Measurements from ENCODE around the gene SRD5A1. TPM values are rescaled to one million over a fixed set of nuclear protein-coding genes. Genes with fewer than 3 reads are reported as not detected.

SRD5A1 gene
- total and polyA plus RNA-seq, 2 of the 8 experiments (the other 6 are each of a cell fraction or from before 2014, with no cell fraction given): 34.7 to 42.4 TPM

GRCh38 chr5:6705088-6705487 lies 71.8 kb downstream of the SRD5A1 start:
- Histone ChIP-seq H2BK120ac (replicated peaks; ENCODE audit: low read depth, low read length) (no peak overlapping the region), H3K4me1 (replicated peaks in 1 of 4; ENCODE audit: control insufficient read depth in 3 of 4, insufficient read depth in 4 of 4, low read length in 3 of 4) (peaks cover 3 to 12% (median 5%) of the 10 kb centered on the region in 4 experiments; a peak in 6 of 7 replicates), H2BK15ac (ENCODE audit: low read length) (no peak overlapping the region), H2BK5ac (ENCODE audit: low read depth, low read length) (no peak overlapping the region), H3K4ac (replicated peaks; ENCODE audit: insufficient read length, low read depth, low read length) (no peak overlapping the region), H3K4me2 (ENCODE audit: insufficient read depth in 1 of 2, low read depth in 2 of 2, low read length in 2 of 2) (no peak overlapping the region), H3K9ac (replicated peaks in 1 of 4; ENCODE audit: extremely low read depth in 1 of 4, low read depth in 3 of 4, low read length in 3 of 4) (no peak overlapping the region), H3K36me3 (ENCODE audit: control insufficient read depth in 2 of 4, insufficient read depth in 4 of 4, low read length in 3 of 4) (no peaks in the 10 kb centered on the region), H3K18ac (ENCODE audit: extremely low read depth, low read length) (no peak overlapping the region), H2BK12ac (ENCODE audit: low read depth, low read length) (no peak overlapping the region), H3K4me3 (ENCODE audit: extremely low read depth in 1 of 4, insufficient read depth in 2 of 4, low read depth in 3 of 4, low read length in 4 of 4) (no peak overlapping the region), H2AFZ (ENCODE audit: low read length) (no peak overlapping the region), H3K9me3 (ENCODE audit: insufficient read depth in 2 of 2, low read depth in 1 of 2, low read length in 1 of 2) (no peaks in the 10 kb centered on the region), H3K23ac (ENCODE audit: insufficient read length) (no peak overlapping the region), H3K79me2 (ENCODE audit: control insufficient read depth in 1 of 2, insufficient read depth in 2 of 2, low read length in 2 of 2) (no peaks in the 10 kb centered on the region), H4K5ac (ENCODE audit: insufficient read length, low read depth, low read length) (no peak overlapping the region), H3K23me2 (ENCODE audit: low read depth, low read length) (no peaks in the 10 kb centered on the region), H3K27ac (ENCODE audit: low read depth, low read length) (no peak overlapping the region), H3K79me1 (ENCODE audit: low read depth, low read length) (no peaks in the 10 kb centered on the region), H2AK5ac (ENCODE audit: low read depth, low read length) (no peak overlapping the region), H2BK20ac (ENCODE audit: low read length) (no peak overlapping the region), H4K8ac (ENCODE audit: extremely low read depth, insufficient read depth, low read length) (no peak overlapping the region), H3K14ac (ENCODE audit: insufficient read length) (no peak overlapping the region), H3K27me3 (replicated peaks in 1 of 4; ENCODE audit: control insufficient read depth in 3 of 4, extremely low read depth in 1 of 4, insufficient read depth in 3 of 4, low read length in 3 of 4) (no peaks in the 10 kb centered on the region), H3K56ac (replicated peaks; ENCODE audit: insufficient read length, low read depth, low read length) (no peak overlapping the region), H4K20me1 (replicated peaks in 1 of 2; ENCODE audit: control insufficient read depth in 1 of 2, insufficient read depth in 2 of 2, low read length in 2 of 2) (no peaks in the 10 kb centered on the region), H4K91ac (replicated peaks; ENCODE audit: insufficient read length, low read length) (no peak overlapping the region)
- DNase-seq (ENCODE audit: low read depth in 1 of 2, low spot score in 2 of 2): no peak
- FAIRE-seq: no peak
- ChIA-PET CTCF (ENCODE audit: partially characterized antibody) (no interaction called here), POLR2A (ENCODE audit: partially characterized antibody) (interaction anchor here (0.9 kb wide), 1 partner anchor 19 kb away, joined by 3 read pairs; no protein-coding TSS in a partner anchor)
- 94% methylated on average over 6 of the region's 6 CpGs; no CpG with 5 or more reads in 1 of the 2 experiments for WGBS, 2 experiments (ENCODE audit: extremely low coverage in 1 of 2, insufficient coverage in 1 of 2, insufficient read length in 1 of 2, insufficient replicate concordance in 2 of 2, low coverage in 1 of 2, low lambda C conversion rate in 2 of 2, missing lambda C conversion rate in 1 of 2)
- TF ChIP-seq SP4 (IDR thresholded peaks at IDR 0.05; ENCODE audit: low read length): no peak
- TF ChIP-seq RXRA (IDR thresholded peaks at IDR 0.05; ENCODE audit: insufficient read depth, low read depth, low read length): no peak
- no peak for TF ChIP-seq BCL11A (IDR thresholded peaks at IDR 0.05; ENCODE audit: low read depth in 2 of 2, low read length in 2 of 2)
- no peak for TF ChIP-seq USF2 (IDR thresholded peaks at IDR 0.05; ENCODE audit: low read length)
- TF ChIP-seq JUND (IDR thresholded peaks at IDR 0.05; ENCODE audit: low read length): no peak
- no peak for TF ChIP-seq CTCF (IDR thresholded peaks at IDR 0.05; ENCODE audit: control extremely low read depth in 1 of 3, insufficient read depth in 1 of 3, low read depth in 1 of 3, low read length in 3 of 3)
- TF ChIP-seq E2F6 (IDR thresholded peaks at IDR 0.05): no peak
- TF ChIP-seq SIN3A (conservative IDR thresholded peaks at IDR 0.05 in 1 of 2, IDR thresholded peaks at IDR 0.05 in 1 of 2; ENCODE audit: low read depth in 1 of 2, low read length in 2 of 2): no peak
- TF ChIP-seq CBX8 (IDR thresholded peaks at IDR 0.05; ENCODE audit: borderline replicate concordance, low read depth, low read length): no peak
- TF ChIP-seq EGR1 (IDR thresholded peaks at IDR 0.05; ENCODE audit: borderline replicate concordance, low read depth, low read length): no peak

Measured in H1 (cell line).